Breast epithelium (tissue), 4 donors: ENCODE results near the gene CTNNA3. TPM values are rescaled to one million over a fixed set of nuclear protein-coding genes. Genes with fewer than 3 reads are reported as not detected.

ENCODE experiments used
- DNase-seq, 2 donors: peaks; one replicate each; pipeline ENCODE4 v3.0.0-alpha.2; 2019; ENCODE audit warnings: low spot score in 2 of 2
- H3K27ac ChIP-seq, 2 donors: fragments of 200-600 bp; sonication (generic) in 1 of 2; one replicate each; pipeline ENCODE4 v1.5.1; 2016 to 2019; ENCODE audit warnings: mild to moderate bottlenecking in 1 of 2
- H3K27me3 ChIP-seq, 2 donors: fragments of 200-600 bp; sonication (generic) in 1 of 2; one replicate each; pipeline versions ENCODE4 v1.5.1 to v1.6.0; 2017 to 2019; ENCODE audit warnings: control low read depth in 1 of 2, mild to moderate bottlenecking in 1 of 2
- H3K36me3 ChIP-seq: fragments of 200-600 bp; one replicate; pipeline ENCODE4 v1.5.1; 2019
- H3K4me1 ChIP-seq, 2 donors: fragments of 200-600 bp; sonication (generic); one replicate each; pipeline ENCODE4 v1.5.1; 2016 to 2019; ENCODE audit warnings: control low read depth in 1 of 2
- H3K4me3 ChIP-seq, 3 donors: fragments of 200-600 bp; sonication (generic); 1 replicate in 2 of 3; 2 replicates in 1 of 3; pipeline ENCODE4 v1.5.1; 2016 to 2019; ENCODE audit warnings: mild to moderate bottlenecking in 3 of 3, moderate library complexity in 2 of 3
- H3K9me3 ChIP-seq, 2 donors: fragments of 200-600 bp; sonication (generic) in 1 of 2; one replicate each; pipeline ENCODE4 v1.5.1; 2016 to 2019; ENCODE audit warnings: control low read depth in 1 of 2
- CTCF ChIP-seq, 3 donors: fragments of 450-650 bp; IDR thresholded peaks; one replicate each; pipeline ENCODE4 v1.5.1; 2016 to 2017; ENCODE audit warnings: antibody characterized with exemption in 3 of 3, mild to moderate bottlenecking in 3 of 3, moderate library complexity in 3 of 3
- POLR2A ChIP-seq: fragments of 450-650 bp; IDR thresholded peaks from one replicate; pipeline ENCODE4 v1.6.1; 2016; ENCODE audit warnings: antibody characterized with exemption, mild to moderate bottlenecking, moderate library complexity
- POLR2AphosphoS5 ChIP-seq, 3 donors: sonication (generic); formaldehyde crosslinking; IDR thresholded peaks; one replicate each; pipeline ENCODE4 v1.6.1; 2017; ENCODE audit warnings: antibody characterized with exemption in 3 of 3
- intact Hi-C: fragments of 100-400 bp; cut with DNase I; formaldehyde crosslinking; loops from one replicate; pipeline ENCODE4 v1.15.1; 2023; ENCODE audit warnings: low total_unique reads
- total RNA-seq, 3 donors: library from RNA; depleted of rRNA; stranded (reverse); fragments of >200 nt; gene quantifications; one replicate each; pipeline ENCODE4 v1.1.0, GENCODE V29; 2016

The CTNNA3 gene
- total RNA-seq, 3 donors from 2014 or later = 0.33 to 1.1 (median 0.59) TPM

GRCh38 chr10:66183028-66183427 is 1513.0 kb downstream of the CTNNA3 start:
- no peak overlapping the region for H3K27ac ChIP-seq
- H3K9me3 ChIP-seq = no peaks in the 10 kb centered on the region
- H3K4me1 ChIP-seq = no peaks in the 10 kb centered on the region
- DNase-seq = no peak
- no peak for TF ChIP-seq POLR2AphosphoS5 (IDR thresholded peaks at IDR 0.05)
- H3K4me3 ChIP-seq = no peak overlapping the region
- no peaks in the 10 kb centered on the region for H3K36me3 ChIP-seq
- intact Hi-C loops = no loop called here
- no peaks in the 10 kb centered on the region for H3K27me3 ChIP-seq

DNA sequence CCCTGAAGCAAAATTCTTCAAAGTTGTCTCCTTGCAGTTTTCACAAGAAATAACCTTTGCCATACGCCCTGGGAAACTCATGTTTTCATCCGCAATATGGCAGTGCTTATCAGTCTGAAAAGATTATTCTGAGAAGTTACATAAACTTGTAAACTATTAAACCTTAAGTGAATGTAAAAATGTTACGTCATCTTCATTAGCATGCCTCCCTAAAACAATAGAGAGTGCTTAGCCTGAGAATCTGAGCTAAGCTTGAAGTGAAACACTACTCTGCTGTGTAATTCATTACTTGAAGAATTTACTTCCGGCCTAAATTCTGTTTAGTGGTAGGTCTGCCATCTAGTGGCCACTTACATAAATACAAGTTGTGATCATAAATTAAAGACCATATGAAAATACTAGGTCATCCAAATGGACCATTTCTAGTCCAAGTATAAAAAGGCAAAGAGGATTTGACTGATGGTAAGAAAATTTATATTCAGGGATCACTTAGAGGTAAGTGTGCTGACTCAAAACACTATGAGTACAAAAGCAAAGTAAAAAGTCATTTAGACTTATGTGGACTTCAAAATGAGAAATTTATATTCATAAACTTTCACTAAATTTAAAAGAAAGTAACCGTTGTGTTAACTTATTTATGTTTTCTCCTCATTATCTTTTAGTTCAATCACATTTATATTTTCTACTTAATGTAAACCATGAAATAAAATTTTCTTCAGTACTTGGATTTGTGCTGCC is 1515.2 kb downstream of the CTNNA3 start:
- H3K9me3 ChIP-seq = no peaks in the 10 kb centered on the region
- DNase-seq = no peak
- no peaks in the 10 kb centered on the region for H3K36me3 ChIP-seq
- no peak overlapping the region for H3K27ac ChIP-seq
- intact Hi-C loops = no loop called here
- no peak overlapping the region for H3K4me3 ChIP-seq
- H3K4me1 ChIP-seq = no peaks in the 10 kb centered on the region
- no peaks in the 10 kb centered on the region for H3K27me3 ChIP-seq
- peak; percentile 50 to 66 (median 53) for TF ChIP-seq CTCF (IDR thresholded peaks at IDR 0.05)
- TF ChIP-seq POLR2AphosphoS5 (IDR thresholded peaks at IDR 0.05) = no peak

- intact Hi-C loops = no loop called here
Observed at GRCh38 chr10:66180021-66180420, 1516.0 kb downstream of the CTNNA3 start.

DNA sequence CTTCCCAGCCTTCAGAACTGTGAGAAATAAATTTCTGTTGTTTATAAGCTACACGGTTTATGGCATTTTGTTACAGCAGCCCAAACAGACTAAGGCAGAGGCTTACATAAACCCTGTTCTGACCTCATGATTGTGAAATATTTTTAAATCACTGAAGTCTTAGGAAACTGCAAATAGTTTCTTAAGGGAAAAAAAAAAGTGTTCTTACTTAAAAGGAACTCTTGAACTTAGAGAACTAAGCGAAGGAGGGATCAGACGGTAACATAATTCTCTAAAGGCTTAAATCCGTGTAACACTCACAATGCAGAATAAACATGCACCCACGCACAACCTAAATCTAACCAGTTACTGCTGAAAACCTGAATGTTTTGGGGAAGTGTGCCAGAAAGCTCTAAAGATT is 1519.2 kb downstream of the CTNNA3 start:
- H3K4me3 ChIP-seq = no peak overlapping the region
- no peaks in the 10 kb centered on the region for H3K9me3 ChIP-seq
- TF ChIP-seq POLR2A = no peak
- TF ChIP-seq CTCF (IDR thresholded peaks at IDR 0.05) = no peak
- no peak for TF ChIP-seq POLR2AphosphoS5 (IDR thresholded peaks at IDR 0.05)
- no peak overlapping the region for H3K27ac ChIP-seq
- no peaks in the 10 kb centered on the region for H3K27me3 ChIP-seq
- no peaks in the 10 kb centered on the region for H3K36me3 ChIP-seq
- intact Hi-C loops = no loop called here
- no peak for DNase-seq
- no peaks in the 10 kb centered on the region for H3K4me1 ChIP-seq

More at GRCh38 chr10:66180021-66180420, 1516.0 kb downstream of the CTNNA3 start:
- H3K4me1 ChIP-seq = no peaks in the 10 kb centered on the region
- no peak for TF ChIP-seq POLR2A
- TF ChIP-seq POLR2AphosphoS5 (IDR thresholded peaks at IDR 0.05) = no peak
- no peak for TF ChIP-seq CTCF (IDR thresholded peaks at IDR 0.05)
- H3K27me3 ChIP-seq = no peaks in the 10 kb centered on the region
- no peaks in the 10 kb centered on the region for H3K9me3 ChIP-seq
- H3K4me3 ChIP-seq = no peak overlapping the region
- no peak for DNase-seq
- no peak overlapping the region for H3K27ac ChIP-seq
- H3K36me3 ChIP-seq = no peaks in the 10 kb centered on the region

GRCh38 chr10:66167816-66168215 is 1528.2 kb downstream of the CTNNA3 start:
- no peaks in the 10 kb centered on the region for H3K36me3 ChIP-seq
- no peaks in the 10 kb centered on the region for H3K4me1 ChIP-seq
- H3K9me3 ChIP-seq = no peaks in the 10 kb centered on the region
- no peaks in the 10 kb centered on the region for H3K27me3 ChIP-seq
- peak in 1 of 2 donors; percentile 50 for DNase-seq
- no peak overlapping the region for H3K4me3 ChIP-seq
- H3K27ac ChIP-seq = no peak overlapping the region
- no peak for TF ChIP-seq POLR2A
- TF ChIP-seq CTCF (IDR thresholded peaks at IDR 0.05) = no peak
- TF ChIP-seq POLR2AphosphoS5 (IDR thresholded peaks at IDR 0.05) = no peak
- intact Hi-C loops = no loop called here
